ENCODE results near the gene TNRC6A.
"Not testable (repeated sequence)": the region's sequence is repeated elsewhere in the genome, so short reads cannot be mapped to it uniquely, and the experiment has no call there.

Gene TNRC6A

DNA sequence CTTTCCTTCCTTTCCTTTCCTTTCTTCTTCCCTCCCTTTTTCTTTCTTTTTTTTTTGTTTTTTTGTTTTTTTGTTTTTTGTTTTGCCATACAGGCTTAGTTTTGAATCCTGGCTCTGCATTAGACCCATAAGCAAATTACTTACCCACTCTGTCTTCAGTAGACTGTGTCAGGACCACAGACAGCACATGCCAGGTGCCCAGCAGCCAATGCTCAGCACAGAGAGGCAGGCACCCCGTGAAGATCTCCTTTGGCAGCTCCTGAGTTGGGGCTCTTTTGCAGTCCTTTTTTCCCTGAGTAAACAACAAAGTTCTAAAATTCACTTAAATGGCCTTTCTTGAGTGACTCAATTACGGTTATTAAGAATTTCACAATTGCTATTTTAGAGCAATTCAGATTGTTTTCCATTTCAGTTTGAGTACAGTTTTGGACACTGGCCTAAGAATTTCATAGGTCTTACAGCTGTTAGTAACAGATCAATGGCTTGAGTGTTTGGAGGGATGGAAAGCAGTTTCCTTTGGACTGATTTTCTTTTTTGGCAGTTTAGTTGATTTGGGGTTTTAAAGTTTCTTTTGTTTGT, 90.1 kb downstream of the TNRC6A start:
- DNase-seq, result no peak

DNA sequence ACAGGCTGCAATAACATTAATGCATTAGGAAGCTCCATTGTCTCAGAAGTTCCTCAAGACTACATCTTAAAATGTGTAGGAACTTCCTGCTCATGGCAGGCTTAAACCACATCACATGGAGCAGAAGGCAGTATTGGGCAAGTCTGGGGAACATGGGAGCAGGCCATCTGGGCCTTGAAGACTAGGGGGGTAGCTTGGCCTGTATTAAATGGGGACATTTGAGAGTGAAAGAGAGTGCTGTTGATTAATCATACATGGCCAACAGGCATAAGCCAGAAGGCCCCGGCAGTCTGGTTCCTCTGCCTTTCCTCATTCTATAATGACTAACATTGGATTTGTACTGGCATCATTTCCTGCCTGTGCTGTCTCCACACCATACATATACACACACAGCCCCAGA, 91.1 kb downstream of the TNRC6A start:
- DNase-seq, result no peak

DNA sequence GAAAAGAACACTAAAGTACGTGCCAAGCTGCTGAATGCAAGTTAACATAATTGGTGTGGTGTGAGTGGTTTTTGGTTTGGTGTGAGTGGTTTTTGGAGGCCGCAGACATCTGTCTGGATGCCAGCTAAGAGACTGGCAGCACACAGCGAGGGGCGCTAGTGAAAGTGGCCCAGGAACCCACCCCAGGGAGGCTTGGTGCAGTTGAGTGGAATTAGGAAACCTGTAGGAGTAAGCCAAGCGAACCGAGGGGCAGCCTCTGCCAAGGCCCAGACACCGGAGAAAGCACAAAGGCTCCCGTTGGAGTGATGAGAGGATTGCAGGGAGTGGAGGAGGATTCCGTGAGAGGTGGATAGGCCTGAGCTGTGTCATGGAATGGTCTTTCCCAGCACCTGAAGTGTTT, 91.7 kb downstream of the TNRC6A start:
- no peak for DNase-seq

DNA sequence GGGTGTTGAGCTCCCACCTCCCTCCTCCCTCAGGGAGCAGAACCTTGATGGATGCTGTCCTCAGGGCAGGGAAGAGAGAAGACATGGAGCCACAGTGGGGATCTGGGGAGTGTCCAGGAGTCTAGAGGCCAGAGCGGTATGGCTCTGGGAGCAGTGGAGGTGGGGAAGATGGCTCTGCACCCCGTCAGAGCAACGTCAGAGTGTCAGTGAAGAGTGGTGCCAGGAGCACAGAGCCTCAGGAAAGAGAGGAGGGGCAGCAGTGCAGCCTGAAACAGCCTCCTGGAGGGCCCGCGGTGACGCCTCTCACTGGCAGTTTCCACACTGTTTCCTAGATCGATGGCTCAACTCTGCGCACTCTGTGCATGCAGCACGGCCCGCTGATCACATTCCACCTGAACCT, 93.1 kb downstream of the TNRC6A start:
- DNase-seq, result no peak

DNA sequence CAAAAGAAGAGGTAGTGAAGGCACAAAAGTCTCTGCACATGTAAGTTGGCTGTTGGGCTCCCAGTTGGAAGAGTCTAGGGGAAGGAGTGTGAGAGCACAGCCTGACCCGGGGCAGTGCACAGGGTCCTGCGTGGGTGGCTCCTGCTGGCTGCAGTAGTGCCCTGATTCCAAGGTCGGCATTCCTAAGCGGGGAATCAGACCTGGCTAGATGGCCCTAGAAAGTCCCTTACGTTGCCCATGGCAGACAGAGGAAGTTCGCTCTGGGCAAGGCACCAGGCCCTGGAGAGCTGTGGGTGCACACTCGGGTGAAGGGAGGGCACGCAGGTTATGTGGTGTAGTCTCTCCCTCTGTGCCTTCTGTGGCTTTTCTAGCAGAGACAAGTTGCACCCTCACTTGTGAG, 93.5 kb downstream of the TNRC6A start:
- no peak for DNase-seq

DNA sequence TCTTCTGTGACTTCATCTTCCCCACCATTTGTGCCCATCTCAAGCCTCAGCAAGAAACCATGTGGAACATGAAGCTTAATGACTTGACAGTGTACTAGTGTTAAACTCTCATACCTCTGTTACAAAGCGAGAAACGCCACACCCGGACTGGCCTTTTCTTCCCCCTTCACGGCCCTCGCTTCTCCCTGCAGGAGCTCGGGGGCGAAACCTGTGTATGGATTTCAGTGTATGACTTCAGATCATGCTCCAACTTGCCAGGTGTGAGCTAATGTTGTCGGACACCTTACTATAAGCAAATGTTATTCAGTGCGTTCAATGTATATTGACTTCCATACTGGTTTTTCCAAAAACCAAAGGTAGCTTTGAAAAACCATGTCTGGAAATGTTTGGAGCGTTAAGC, 96.2 kb downstream of the TNRC6A start:
- no peak for DNase-seq

DNA sequence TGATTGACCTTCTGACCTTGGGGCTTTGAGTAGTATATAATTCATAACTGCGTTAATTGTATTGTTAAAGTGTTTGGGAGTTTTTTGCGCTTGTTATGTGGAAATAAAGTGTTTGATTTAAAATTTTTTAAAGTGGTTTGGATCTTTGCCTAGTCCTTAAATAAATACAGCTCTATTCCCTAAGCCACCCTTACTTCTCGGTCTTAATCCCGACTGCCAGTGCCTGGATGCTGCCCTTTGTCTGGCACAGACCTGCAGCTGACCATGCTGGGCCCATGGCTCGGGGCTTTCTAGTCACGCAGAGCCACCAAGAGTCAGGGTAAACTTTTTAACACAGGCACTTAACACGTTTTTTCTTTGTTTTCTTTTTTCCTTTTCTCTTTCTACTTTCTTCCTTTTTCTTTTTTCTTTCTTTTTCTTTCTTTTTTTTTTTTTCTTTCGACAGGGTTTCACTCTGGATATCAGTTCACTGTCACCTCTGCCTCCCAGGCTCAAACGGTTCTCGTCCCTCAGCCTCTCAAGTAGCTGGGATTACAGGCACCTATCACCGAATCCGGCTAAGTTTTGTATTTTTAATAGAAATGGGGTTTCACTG, 96.7 kb downstream of the TNRC6A start:
- DNase-seq, result no peak

DNA sequence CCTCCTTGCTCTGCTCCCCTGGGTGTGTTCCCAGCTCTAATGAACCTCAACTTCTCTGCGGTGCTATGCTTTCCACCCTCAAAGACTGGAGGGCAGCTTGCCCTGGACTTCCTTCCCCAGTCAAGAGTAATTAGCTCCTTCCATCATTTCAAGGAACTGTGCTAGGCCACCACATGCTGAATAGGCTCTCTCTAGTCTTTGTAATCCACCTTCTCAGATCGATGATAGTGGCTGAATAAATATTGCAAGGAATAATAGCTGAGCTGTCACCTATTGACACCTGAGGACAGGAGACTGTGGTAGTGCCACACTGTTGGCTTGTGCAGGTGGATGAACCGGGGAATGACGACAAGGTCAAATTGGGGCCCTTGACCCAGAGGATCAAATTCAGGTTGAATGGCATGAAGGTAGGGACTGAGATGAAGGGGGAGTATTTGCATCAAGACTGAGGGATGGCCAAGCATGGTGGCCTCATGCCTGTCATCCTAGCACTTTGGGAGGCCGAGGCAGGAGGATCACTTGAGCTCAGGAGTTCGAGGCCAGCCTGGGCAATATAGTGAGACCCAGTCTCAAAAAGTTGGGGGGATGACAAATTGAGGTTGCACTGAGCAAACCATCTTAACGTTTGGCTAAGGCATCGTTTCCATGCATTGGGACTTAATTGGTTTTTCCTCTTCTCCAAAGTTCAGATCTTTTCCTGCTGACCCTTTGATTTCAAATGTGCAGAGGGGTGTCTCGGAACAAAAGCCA, 97.5 kb downstream of the TNRC6A start:
- DNase-seq, result no peak

DNA sequence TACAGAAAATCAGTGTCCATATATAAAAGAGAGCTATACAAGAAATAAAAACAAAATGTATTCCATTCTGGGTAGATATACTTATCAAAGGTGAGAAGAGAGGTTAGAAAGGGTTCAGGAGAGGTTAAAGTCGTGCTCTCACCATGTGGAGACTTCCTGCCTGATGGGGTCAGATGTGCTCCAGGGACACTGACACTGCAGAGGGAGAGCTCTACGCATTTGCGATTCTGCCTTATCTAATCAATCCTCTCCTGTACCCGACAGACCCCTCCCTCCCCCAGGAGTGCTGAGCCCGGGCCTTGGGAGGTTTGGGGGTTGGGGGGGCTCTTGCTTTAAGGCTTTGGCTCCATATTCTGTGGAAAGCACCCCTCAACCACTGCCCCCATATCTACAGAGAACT, 99.7 kb downstream of the TNRC6A start:
- no peak for DNase-seq

DNA sequence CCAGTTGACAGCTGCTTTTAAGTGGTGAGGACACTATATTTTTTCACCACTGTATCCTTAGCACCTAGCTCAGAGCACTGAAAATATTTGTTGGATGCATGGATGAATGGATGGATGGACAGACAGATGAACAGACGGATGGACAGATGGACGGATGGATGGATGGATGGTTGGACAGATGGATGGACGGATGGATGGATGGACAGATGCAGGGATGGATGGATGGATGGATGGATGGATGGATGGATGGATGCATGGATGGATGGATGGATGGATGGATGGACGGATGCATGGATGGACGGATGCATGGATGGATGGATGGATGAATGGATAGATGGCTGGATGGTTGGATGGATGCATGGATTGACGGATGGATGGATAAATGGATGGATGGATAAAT, 103.9 kb downstream of the TNRC6A start:
- DNase-seq, result no peak

DNA sequence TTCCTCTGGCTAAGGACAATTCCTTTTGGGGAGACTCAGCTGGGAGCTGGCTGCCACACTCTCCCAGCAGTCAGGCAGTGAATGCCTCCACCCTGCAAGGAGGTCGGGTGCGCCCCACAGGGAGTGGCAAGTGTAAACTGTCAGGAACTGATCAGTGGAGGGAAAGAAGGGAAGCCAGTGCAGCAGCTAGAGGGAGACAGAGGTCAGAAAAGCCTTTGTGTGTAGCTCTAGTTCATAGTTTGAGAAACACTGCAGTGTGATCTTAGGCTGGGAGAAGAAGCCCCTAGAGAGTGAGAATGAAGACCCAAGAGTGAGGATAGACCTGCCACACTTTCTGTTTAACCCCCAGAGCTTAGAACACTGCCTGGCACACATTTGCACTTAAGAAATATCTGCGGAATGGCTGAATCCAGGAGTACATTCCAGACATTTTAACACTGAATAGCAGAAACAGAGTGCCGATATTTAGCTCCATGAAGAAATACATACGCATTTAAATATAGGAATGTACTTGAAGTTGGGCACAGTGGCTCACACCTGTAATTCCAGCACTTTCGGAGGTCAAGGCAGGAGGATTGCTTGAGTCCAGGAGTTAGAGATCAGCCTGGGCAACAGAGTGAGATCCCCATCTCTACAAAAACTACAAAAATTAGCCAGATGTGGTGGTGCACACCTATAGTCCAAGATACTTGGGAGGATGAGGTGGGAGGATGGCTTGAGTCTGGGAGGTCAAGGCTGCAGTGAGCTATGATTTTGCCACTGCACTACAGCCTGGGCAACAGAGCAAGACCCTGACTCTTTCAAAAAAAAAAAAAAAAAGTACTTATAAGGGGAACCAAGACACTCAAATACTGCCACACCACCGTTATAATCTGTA, 105.2 kb downstream of the TNRC6A start:
- no peak for DNase-seq

DNA sequence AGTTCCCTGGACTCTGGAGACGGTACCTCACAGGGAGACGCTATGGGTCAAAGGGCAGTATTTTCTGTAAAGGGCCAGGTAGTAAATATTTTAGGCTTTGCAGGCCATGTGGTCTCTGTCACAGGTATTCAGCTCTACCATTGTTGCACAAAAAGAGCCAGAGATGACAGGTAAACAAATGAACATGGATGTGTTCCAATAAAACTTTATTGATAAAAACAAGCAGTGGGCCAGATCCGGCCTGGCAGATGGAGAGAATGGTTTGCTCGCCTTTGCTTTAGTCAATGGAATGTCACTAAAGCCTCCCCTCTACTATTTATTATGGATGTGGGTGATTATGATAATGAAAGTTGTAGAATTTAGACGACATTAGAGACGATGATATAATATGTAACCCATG, 107.4 kb downstream of the TNRC6A start:
- DNase-seq, result no peak

DNA sequence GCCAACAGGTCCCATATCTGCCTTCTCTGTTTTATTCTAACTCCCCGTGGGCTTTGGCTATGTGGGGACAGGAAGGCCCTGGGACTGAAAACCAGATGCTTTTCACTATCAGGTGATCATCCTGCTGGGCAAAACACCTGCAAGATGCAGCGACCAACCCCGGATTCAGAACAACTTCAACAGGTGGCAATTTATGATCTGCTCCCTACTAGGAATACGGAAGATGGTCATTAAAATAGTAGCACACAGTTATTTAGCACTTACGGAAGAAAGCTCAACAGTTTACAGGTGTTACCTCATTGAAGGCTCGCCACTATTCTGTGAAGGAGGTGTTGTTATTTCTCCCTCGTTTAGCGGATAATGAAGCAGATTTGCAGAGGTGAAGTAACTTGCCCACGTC, 108.5 kb downstream of the TNRC6A start:
- no peak for DNase-seq

DNA sequence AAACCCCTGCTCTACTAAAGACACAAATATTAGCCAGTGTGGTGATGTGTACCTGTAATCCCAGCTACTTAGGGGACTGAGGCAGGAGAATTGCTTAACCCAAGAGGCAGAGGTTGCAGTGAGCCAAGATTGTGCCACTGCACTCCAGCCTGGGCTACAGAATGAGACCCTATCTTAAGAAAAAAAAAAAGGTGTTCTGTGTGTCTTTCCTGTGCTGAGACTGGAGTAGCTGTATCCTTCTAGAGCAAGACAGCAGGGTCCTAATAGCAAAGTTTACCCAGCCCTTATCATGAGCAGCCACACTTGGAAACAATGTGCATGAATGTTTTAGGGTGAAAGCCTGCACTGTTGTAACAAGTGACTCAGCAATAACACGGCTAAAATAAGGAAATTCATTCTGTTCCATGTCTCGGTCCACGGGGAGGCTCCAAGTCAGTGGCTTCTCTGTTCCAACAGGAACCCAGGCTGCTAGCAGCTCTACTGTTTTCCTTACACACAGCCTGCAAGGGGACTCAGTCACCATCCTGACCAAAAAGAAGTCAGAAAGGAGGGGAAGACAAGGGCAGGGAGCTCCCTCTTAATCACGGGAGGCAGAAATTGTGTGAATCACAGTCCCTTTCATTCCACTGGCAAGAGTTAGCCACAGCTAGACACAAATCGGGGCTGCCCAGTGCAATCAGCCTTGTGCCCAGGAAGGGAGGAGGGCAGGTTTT, 109.3 kb downstream of the TNRC6A start:
- DNase-seq, result no peak

DNA sequence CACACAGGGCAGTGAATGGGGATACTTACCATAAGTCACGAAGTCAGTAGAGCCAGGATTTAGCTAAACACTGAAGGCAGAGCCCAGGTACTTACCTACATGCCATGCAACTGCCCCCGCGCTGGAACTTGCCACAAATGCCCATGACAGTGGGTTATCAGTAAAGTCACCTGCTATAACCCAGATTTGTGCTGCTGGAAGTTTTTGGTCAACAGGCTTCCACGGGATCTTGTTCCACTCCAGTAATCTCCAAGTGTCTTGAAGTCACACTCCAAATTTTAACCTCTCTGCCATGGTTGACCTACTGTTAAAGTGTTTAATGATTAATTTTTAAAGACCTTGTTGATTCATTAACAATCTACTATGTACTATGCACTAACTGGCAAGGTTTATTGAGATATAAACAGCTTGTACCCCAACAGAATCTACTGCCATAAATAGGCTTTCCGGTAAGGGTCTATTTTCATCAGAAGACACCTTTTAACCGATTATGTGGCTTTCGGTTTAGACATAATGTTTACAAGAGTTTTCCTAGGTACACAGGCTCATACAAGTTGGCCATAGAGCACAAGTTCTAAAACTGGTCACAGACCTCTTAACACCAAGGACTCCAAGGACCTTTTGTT, 110.0 kb downstream of the TNRC6A start:
- DNase-seq, result no peak

DNA sequence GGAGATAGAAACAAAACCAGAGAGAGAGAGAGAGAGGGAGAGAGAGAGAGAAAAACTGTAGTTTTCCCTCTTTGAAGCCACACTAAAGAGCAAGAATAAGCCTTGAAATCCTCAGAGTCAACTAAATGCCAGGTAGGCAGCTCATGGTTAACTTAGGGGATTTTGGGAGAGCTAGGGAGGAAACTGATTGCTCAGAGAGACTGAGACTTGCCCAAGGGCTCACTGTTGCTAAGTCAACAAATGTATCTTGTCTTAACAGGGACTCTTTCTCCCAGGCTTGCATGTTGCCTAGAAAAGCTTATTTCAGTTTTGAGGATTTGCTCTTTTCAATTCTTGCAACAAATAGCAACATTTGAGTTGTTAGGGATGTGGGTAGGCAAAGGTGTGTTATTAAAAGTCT, 111.8 kb downstream of the TNRC6A start:
- no peak for DNase-seq

DNA sequence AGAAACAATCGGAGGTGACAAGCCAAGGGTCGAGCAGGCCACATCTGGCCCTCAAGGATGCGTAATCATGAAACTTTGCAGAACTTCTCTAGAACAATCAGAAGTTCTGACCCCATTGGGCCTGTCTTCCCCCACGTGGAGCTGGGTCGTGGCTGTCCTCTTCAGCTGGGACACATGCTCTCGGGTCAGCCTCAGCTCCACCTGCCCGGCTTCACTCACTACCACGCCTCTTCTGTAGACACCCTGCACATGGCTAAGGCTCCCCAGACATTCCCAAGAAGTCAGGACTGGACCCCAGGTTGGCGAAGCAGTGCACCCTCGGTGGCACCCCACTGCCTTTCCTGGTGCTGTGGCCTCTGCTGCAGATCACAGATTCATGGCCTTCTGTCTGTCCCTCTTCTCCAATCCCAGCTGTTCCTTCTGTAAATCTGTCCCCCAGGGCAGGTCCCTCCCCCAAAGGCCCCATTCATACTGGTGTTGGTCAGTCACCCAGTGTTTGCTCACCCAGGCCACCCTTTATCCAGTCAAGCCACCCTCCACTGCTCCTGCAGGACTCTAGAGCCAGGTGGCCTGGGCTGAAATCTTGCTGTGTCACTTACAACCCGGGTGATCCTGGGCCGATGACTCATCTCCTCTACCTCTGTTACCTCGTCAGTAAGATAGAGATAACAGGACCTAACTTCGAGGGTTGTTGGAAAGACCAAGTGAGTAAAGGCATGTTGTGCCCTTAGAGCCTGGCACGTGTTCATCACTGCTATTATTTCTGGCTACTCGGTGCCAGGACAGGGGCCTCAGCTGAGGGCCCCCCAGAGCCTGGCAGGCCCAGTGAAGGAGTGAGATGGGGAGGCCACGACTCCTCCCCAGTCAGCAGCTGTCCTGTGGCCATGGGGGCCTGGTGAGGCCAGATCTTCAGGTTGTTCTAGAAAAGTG, 114.9 kb downstream of the TNRC6A start:
- no peak for DNase-seq

DNA sequence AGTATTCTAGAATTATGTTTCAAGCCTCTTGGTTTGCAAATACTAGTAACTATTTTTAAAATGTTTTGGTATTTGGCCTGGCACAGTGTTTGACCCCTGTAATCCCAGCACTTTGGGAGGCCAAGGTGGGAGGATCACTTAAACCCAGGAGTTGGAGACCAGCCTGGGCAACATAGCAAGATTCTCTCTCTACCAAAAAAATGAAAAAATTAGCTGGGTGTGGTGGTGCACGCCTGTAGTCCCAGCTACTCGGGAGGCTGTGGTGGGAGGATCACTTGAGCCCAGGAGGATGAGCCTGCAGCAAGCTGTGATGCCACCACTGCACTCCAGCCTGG, 115.5 kb downstream of the TNRC6A start:
- DNase-seq, result not testable (repeated sequence)

DNA sequence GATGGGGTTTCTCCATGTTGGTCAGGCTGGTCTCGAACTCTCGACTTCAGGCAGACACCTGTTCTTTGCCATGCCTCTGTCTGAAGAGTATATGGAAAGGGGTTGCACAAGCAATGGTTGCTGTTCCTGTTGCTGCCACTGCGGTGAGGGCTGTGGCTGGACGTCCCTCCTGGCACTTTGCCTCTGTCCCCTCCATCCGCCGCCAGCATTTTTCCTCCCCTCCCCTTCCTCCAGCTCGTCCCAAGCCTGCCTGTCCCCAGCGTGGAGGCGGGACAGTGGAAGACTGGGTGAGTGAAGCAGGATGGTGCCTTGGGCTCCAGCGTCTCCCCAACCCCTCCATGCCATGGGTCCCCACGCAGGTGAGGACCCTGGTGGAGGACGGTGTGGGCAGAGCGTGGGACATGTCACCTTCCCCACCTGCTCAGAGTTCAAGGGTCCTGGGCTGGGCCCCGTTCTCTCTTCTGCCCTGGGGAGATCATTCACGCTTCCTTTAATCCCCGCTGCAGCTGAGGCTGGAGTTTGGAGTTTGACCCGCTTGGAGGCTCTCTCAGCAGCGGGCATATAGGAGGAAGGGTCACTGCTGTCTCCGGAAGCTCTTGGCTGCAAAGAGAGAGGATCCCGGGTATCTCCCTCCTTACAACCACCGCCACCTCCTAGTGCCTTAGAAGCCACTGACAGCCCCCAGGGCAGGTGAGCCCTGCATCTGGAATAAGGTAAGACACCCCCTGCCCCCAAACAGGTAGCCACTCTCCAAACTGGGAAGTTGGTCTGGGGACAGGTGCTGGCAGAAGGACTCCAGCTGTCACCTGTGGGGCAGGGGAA, 116.5 kb downstream of the TNRC6A start, which contains the start of gene SLC5A11:
Gene SLC5A11, plus strand, starts transcription at position 238 of the 822 bp plus-strand sequence. CDS start 12,681 bp downstream, outside the sequence.
- no peak for DNase-seq
